Adipocyte (in vitro differentiated cells): ENCODE results near the gene KHDC1L.

Experiments used
- DNase-seq: peaks from one replicate; pipeline ENCODE4 v3.0.0-alpha.2; 2015; ENCODE audit warnings: low read depth
- H3K27me3 ChIP-seq: replicated peaks from 2 replicates; pipeline ENCODE4 v1.7.0; 2013; ENCODE audit warnings: mild to moderate bottlenecking, low read length, moderate library complexity; ENCODE audit not compliant: control insufficient read depth, insufficient read depth
- H3K36me3 ChIP-seq: 2 replicates; pipeline ENCODE4 v1.7.0; 2013; ENCODE audit warnings: low read length, mild to moderate bottlenecking, moderate library complexity; ENCODE audit not compliant: control insufficient read depth, insufficient read depth, severe bottlenecking
- H3K4me1 ChIP-seq: 2 replicates; pipeline ENCODE4 v1.7.0; 2013; ENCODE audit warnings: mild to moderate bottlenecking, low read length, moderate library complexity; ENCODE audit not compliant: control insufficient read depth, insufficient read depth
- H3K4me3 ChIP-seq: 2 replicates; pipeline ENCODE4 v1.7.0; 2013; ENCODE audit warnings: mild to moderate bottlenecking, low read length, moderate library complexity
- H3K9ac ChIP-seq: 2 replicates; pipeline ENCODE4 v1.7.0; 2013; ENCODE audit warnings: mild to moderate bottlenecking, low read length, moderate library complexity
- H3K9me3 ChIP-seq: 2 replicates; pipeline ENCODE4 v1.7.0; 2013; ENCODE audit warnings: mild to moderate bottlenecking, low read length, moderate library complexity; ENCODE audit not compliant: control insufficient read depth

The KHDC1L gene

GRCh38 chr6:73174646-73175045 is 50.6 kb downstream of the KHDC1L start:
- no peaks in the 10 kb centered on the region for H3K9me3 ChIP-seq
- H3K9ac ChIP-seq = no peak overlapping the region
- no peak for DNase-seq
- H3K4me3 ChIP-seq = no peak overlapping the region
- peaks cover 38% of the 10 kb centered on the region for H3K27me3 ChIP-seq
- no peaks in the 10 kb centered on the region for H3K36me3 ChIP-seq
- no peaks in the 10 kb centered on the region for H3K4me1 ChIP-seq
